Kidney epithelial cell (primary cell): ENCODE measurements around the gene CDK5RAP3. TPM values are rescaled to one million over a fixed set of nuclear protein-coding genes. Genes with fewer than 3 reads are reported as not detected.

Experiments
- DNase-seq: peaks from one replicate; pipeline ENCODE4 v3.0.0-alpha.2; 2010; ENCODE audit warnings: low read depth
- H3K27me3 ChIP-seq: 2 replicates; pipeline ENCODE4 v1.6.0; 2011; ENCODE audit warnings: low read length; ENCODE audit not compliant: control insufficient read depth, insufficient read depth
- H3K36me3 ChIP-seq: 2 replicates; pipeline ENCODE4 v1.5.1; 2011; ENCODE audit warnings: low read length; ENCODE audit not compliant: control insufficient read depth, insufficient read depth
- H3K4me3 ChIP-seq: 2 replicates; pipeline ENCODE4 v1.5.1; 2011; ENCODE audit warnings: low read depth, mild to moderate bottlenecking, control low read depth, low read length
- CTCF ChIP-seq: IDR thresholded peaks from 2 replicates; pipeline ENCODE4 v1.5.1; 2011; ENCODE audit warnings: mild to moderate bottlenecking, moderate library complexity, low read length, control low read depth, inconsistent platforms; ENCODE audit not compliant: insufficient read depth, poor library complexity, severe bottlenecking
- total RNA-seq: library from RNA; depleted of rRNA; stranded (reverse); fragments of >200 nt; gene quantifications from 2 replicates; pipeline ENCODE4 v1.2.3, GENCODE V29; 2015

Gene CDK5RAP3
- total RNA-seq, 1 donor from 2014 or later = 95.1 TPM

GRCh38 chr17:47952171-47953021 is 18.5 kb upstream of the CDK5RAP3 start:
- Histone ChIP-seq H3K36me3 (no peaks in the 10 kb centered on the region), H3K27me3 (no peaks in the 10 kb centered on the region), H3K4me3 (no peak overlapping the region)
- no peak for TF ChIP-seq CTCF
- DNase-seq = no peak

- H3K27me3 ChIP-seq = no peaks in the 10 kb centered on the region
- DNase-seq = no peak
- H3K4me3 ChIP-seq = no peak overlapping the region
- no peaks in the 10 kb centered on the region for H3K36me3 ChIP-seq
- no peak for TF ChIP-seq CTCF
These were observed 17.0 kb upstream of the CDK5RAP3 start for GRCh38 chr17:47953909-47954308.

- Histone ChIP-seq H3K27me3 (no peaks in the 10 kb centered on the region), H3K36me3 (no peaks in the 10 kb centered on the region), H3K4me3 (no peak overlapping the region)
- TF ChIP-seq CTCF = no peak
- DNase-seq = no peak
These were observed 15.1 kb upstream of the CDK5RAP3 start for GRCh38 chr17:47955497-47956461.

GRCh38 chr17:47956791-47957590 is 13.9 kb upstream of the CDK5RAP3 start:
- Histone ChIP-seq H3K27me3 (no peaks in the 10 kb centered on the region), H3K4me3 (peak overlapping the region; percentile 3), H3K36me3 (no peaks in the 10 kb centered on the region)
- DNase-seq = no peak
- no peak for TF ChIP-seq CTCF

- no peaks in the 10 kb centered on the region for H3K36me3 ChIP-seq
- peak within 1 kb of the TSS; percentile 14 for H3K4me3 ChIP-seq
- TF ChIP-seq CTCF = no peak
- no peaks in the 10 kb centered on the region for H3K27me3 ChIP-seq
- DNase-seq = no peak
These were observed 13.1 kb upstream of the CDK5RAP3 start, which contains the start of gene PRR15L for GRCh38 chr17:47957591-47958490. Gene PRR15L (minus strand): TSS chr17:47957883. CDS start chr17:47953234, 4,649 bp downstream.
